NCI-H69 (cell line): Measurements from ENCODE around the gene CHST3.
"Not testable (repeated sequence)": the region's sequence is repeated elsewhere in the genome, so short reads cannot be mapped to it uniquely, and the experiment has no call there.

Experiments used
- DNase-seq: peaks from one replicate; lab custom pipeline; 2025; lab: John Stamatoyannopoulos, UW

CHST3 gene

DNA sequence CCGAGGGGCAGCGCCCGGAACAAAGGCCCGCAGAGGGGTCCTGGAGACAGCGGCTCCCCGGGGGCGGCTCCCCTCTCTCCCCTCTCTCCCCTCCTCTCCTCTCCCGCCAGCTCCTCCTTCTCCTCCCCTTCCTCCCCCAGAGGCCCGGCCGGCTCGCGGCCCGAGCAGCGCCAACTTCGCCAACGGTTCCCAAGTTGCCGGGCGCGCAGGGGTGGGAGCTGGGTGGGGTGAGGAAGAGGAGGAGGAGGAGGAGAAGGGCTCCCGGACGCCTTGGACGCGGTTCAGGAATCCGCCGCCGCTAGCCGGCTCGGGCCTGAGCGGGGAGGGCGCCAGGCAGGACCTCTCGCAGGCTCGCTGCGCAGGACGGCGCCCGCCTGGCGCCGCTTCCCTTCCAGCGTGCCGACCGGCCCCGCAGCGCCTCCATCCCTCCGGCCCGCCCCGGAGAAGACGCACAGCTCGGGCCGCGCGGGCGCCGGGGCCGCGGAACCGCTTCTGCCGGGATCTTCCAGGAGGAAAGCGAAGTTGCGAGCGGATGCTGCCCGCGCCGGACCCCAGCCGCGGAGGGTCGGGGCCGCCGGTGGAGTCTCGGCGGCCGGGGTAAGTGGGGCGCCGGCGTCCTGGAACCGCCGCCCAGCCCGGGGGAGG lies at the start of gene CHST3:
Gene CHST3, plus strand, starts transcription at position 298 of the 645 bp plus-strand sequence. CDS start 41,448 bp downstream, outside the sequence.
- DNase-seq, result peak; percentile 52

- DNase-seq, result no peak
Observed at GRCh38 chr10:71916827-71917226, 47.4 kb upstream of the CHST3 start.

DNA sequence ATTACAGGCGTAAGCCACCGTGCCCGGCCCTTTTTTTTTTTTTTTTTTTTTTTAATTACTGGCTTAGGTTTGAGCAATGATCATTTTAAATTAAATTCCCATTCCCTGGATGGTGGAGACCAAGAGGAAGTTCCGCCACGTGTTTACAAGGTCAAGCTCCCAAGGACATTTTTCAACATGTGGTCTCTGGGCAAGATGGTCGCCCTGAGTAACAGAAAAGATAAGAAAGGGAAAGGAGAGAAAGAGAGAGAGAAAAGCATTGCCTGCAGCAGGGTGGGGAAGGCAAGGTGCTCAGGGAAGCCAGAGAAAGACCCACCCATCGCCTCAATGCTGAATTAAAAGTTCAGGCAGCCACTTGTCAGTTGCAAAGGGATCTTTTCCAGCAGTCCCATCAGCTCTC lies 45.2 kb upstream of the CHST3 start:
- DNase-seq, result no peak

GRCh38 chr10:71919956-71920539 lies 44.1 kb upstream of the CHST3 start:
- not testable (repeated sequence) for DNase-seq

- no peak for DNase-seq
Observed at GRCh38 chr10:71920540-71921323, 43.5 kb upstream of the CHST3 start.

DNA sequence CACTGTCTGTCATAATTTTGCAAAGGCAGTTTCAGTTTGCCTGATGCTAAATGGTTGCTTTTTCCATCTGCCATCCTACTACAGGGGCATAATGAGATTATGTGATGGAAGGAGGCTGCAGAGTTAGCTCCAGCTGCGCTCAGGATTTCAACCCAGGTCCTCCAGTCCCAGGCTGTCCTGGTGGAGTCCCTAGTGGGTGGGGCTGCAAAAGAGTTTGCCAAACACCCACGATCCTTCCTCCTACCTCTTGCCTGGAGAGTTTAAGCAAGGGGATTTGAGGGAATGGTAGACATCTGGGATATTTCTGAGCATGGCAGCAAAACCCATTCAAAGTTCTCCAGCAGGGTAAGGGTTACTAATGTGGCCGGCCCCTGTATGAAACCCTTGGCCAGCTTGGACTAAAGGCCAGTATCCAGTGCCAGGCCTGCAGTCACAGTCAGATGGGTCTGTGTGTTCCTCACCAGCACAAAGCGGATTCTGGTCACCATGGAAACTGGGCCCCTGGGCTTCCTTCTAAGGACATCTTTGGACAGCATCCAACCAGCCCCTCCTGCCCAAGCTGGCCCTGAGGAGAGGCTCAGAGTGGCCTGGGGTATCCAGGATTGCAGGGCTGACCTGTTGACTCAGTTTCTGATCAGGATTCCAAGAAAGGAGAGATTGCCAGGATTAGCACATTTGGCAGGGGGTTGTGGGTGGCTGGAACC lies 42.7 kb upstream of the CHST3 start:
- peak; percentile 68 for DNase-seq

GRCh38 chr10:71923138-71923692 lies 41.0 kb upstream of the CHST3 start:
- DNase-seq, result peak; percentile 12

GRCh38 chr10:71924771-71925170 lies 39.4 kb upstream of the CHST3 start:
- DNase-seq, result no peak

DNA sequence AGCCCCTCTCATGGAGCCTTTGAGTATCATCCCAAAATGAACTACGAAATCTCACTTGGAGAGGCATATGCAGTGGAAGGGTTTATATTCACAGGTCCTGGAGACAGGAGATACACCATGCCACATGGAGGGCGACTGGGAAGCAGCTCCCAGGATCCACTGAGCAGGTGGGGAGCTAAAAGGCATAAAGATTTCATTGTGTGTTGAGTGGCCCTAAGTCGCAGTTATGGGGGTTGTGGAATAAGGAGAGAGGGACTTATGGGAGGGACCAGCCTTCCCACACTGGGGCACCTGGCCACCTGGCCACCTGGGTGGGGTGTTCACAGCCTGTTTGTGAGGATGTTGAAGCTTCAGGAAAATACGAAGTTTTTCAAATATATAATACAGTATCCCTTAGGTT lies 37.0 kb upstream of the CHST3 start:
- DNase-seq, result no peak

DNA sequence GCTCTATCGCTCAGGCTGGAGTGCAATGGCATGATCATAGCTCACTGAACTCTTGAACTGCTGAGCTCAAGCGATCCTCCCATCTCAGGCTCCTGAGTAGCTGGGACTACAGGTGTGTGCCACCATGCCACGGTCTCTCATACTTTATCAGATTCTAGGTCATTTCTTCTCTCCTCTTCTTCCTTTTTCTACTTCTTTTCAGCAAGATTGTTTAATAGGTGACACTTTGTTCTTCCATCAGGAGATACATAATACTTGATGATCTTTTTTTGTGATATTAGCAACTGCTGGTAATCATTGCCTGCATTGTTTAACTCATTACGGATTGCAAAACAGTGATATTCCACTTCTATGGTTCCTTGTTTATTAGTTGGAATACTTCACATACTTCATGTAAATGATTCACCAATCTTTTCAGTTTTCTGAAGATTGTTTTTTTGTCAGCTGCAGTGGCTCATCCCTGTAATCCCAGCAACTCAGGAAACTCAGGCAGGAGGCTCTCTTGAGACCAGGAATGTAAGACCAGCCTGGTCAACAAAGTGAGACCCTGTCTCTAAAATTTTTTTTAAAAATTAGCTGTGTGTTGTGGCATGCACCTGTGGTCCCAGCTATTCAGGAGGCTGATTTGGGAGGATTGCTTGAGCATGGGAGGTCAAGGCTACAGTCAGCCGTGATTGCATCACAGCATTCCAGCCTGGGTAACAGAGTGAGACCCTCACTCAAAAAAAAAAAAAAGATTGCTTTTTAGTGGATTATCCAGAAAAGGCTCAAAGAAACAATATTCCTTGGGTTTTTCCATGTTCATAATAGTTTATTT lies 36.2 kb upstream of the CHST3 start:
- DNase-seq, result no peak

DNA sequence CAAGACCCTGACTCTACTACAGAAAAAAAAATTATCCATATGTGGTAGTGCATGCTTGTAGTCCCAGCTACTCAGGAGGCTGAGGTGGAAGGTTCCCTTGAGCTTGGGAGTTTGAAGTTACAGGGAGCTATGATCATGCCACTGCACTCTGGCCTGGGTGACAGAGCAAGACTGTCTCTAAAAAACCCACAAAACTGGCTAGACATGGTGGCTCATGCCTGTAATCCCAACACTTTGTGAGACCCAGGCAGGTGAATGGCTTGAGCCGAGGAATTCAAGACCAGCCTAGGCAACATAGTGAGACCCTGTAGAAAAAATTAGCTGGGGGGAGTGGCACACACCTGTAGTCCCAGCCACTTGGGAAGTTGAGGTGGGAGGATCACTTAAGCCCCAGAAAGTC lies 32.9 kb upstream of the CHST3 start:
- no peak for DNase-seq

GRCh38 chr10:71933651-71934050 lies 30.5 kb upstream of the CHST3 start:
- no peak for DNase-seq

DNA sequence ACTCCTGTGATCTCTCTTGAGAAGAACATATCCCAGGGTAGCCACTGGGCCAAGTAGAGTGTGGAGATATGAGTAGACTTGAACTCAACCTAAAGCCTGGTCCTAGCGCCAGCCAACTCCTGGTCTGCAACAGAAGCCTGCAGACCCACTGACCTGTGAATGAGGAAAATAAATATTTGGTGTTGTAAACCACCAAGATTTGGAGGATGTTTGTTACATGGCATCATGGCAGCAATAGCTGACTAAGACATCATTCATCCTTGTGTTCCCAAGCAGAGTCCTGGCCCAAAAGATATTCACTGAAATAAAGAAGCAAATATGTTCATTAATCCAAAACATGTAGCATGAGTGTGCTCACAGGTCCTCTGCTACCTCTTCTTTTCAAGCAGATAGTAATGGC lies 26.0 kb upstream of the CHST3 start:
- no peak for DNase-seq

GRCh38 chr10:71939304-71939703 lies 24.9 kb upstream of the CHST3 start:
- DNase-seq, result no peak

DNA sequence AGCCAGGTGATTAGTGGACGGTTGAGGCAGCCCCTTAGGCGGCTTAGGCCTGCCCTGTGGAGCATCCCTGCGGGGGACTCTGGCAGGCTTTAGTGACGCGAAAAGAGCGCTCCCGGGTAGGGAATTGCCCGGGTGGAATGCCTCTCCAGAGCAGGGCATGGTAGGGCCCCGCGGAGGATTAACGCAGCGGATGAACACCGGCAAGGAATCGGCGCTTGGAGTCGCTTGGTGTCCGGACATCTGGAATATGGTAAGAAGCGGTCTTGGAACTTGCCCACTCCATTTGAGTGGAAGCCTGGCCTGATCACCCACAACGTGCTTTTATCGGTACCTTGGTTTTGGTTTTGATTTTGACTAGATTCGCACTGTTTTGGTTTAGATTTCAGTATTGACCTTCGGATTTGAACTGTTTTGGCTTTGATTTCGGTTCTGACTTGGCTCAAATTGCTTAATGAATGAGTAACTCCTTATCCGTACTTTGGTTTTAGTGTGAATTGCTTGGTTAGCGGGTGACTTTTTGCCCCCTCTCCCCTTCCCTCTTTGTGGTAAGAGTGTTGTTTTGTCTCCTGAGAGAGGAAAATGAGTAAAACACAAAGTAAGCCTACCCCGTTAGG lies 24.2 kb upstream of the CHST3 start:
- no peak for DNase-seq

GRCh38 chr10:71940752-71941151 lies 23.4 kb upstream of the CHST3 start:
- DNase-seq, result no peak

- no peak for DNase-seq
Observed at GRCh38 chr10:71941318-71941717, 22.9 kb upstream of the CHST3 start.

DNA sequence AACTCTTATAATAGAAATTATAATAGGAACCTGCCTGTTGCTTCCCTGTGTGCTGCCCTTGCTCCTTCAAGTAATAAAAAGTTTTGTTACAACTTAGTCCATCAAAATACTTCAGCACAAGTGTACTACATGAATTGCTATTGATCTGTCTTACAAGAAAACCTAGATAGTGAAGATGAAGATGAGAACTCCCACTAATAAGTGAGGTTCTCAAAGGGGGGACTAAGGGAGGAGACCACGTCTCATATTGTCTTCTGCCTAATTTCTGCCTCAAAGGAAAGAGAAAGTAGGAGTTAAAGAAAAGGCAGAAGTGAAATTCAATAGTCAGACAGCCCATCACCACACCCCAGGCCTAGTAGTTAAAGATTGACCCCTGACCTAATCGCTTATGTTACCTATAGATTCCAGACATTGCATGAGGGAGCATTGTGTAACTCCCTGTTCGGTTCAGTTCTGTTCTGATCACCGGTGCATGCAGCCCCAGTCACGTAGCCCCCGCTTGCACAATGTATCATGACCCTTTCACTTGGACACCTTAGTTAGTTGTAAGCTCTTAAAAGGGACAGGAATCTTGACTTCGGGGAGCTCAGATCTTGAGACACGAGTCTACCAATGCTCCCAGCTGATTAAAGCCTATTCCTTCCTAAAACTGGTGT lies 18.2 kb upstream of the CHST3 start:
- DNase-seq, result peak; percentile 18

- DNase-seq, result no peak
Observed at GRCh38 chr10:71946700-71947099, 17.5 kb upstream of the CHST3 start.

GRCh38 chr10:71948496-71949067 lies 15.6 kb upstream of the CHST3 start:
- DNase-seq, result no peak
